Gastrocnemius medialis (tissue), 4 donors: Measurements from ENCODE around the gene OTUD7B. TPM values are rescaled to one million over a fixed set of nuclear protein-coding genes. Genes with fewer than 3 reads are reported as not detected.

Experiments
- ATAC-seq, 2 donors: fragments of 150-250 bp; one replicate each; pipeline ENCODE4 v1.9.1; 2016
- DNase-seq, 2 donors: peaks; one replicate each; pipeline ENCODE4 v3.0.0-alpha.2; 2019
- H3K27ac ChIP-seq, 4 donors: fragments of 200-600 bp; sonication (generic); 1 replicate in 1 of 4; 2 replicates in 3 of 4; pipeline ENCODE4 v1.5.1; 2016 to 2018; ENCODE audit warnings: mild to moderate bottlenecking in 2 of 4, moderate library complexity in 1 of 4
- H3K27me3 ChIP-seq, 3 donors: fragments of 200-600 bp; sonication (generic) in 2 of 3; 1 replicate in 1 of 3; 2 replicates in 2 of 3; pipeline versions ENCODE4 v1.5.1 to v1.6.0; 2016 to 2019; ENCODE audit warnings: mild to moderate bottlenecking in 1 of 3, moderate library complexity in 1 of 3
- H3K36me3 ChIP-seq, 2 donors: fragments of 200-600 bp; sonication (generic) in 1 of 2; one replicate each; pipeline ENCODE4 v1.5.1; 2017 to 2018
- H3K4me1 ChIP-seq, 2 donors: fragments of 200-600 bp; sonication (generic) in 1 of 2; one replicate each; pipeline ENCODE4 v1.5.1; 2016 to 2017; ENCODE audit warnings: mild to moderate bottlenecking in 2 of 2
- H3K4me3 ChIP-seq, 4 donors: fragments of 200-600 bp; sonication (generic) in 3 of 4; 1 replicate in 1 of 4; 2 replicates in 3 of 4; pipeline ENCODE4 v1.5.1; 2016 to 2019; ENCODE audit warnings: mild to moderate bottlenecking in 2 of 4
- H3K9me3 ChIP-seq, 3 donors: fragments of 200-600 bp; sonication (generic) in 2 of 3; 1 replicate in 1 of 3; 2 replicates in 2 of 3; pipeline ENCODE4 v1.5.1; 2016 to 2019
- CTCF ChIP-seq, 5 experiments: fragments of 450-650 bp in 3 of 5; fragments of 200-600 bp in 2 of 5; sonication (generic) in 2 of 5; IDR thresholded peaks in 4 of 5; conservative IDR thresholded peaks in 1 of 5; 1 replicate in 4 of 5; 2 replicates in 1 of 5; pipeline ENCODE4 v1.5.1; 2016 to 2019; ENCODE audit warnings: antibody characterized with exemption in 5 of 5, mild to moderate bottlenecking in 3 of 5, moderate library complexity in 3 of 5
- POLR2A ChIP-seq, 2 donors: fragments of 450-650 bp; IDR thresholded peaks; one replicate each; pipeline ENCODE4 v1.6.1; 2017; ENCODE audit warnings: antibody characterized with exemption in 2 of 2, mild to moderate bottlenecking in 2 of 2, moderate library complexity in 2 of 2
- in situ Hi-C, 4 donors: fragments of 200-750 bp; cut with MboI; loops; one replicate each; pipeline versions ENCODE4 v1.15.0 to v1.8.0; 2017; ENCODE audit warnings: low sequenced_read_pairs in 4 of 4
- intact Hi-C: fragments of 100-400 bp; cut with DNase I; formaldehyde crosslinking; loops from one replicate; pipeline ENCODE4 v1.15.1; 2023; ENCODE audit warnings: low total_unique reads
- total RNA-seq, 4 donors: library from RNA; depleted of rRNA; stranded (reverse); fragments of >200 nt; gene quantifications; one replicate each; pipeline versions ENCODE4 v1.1.0 to v1.2.3, GENCODE V29; 2016

Gene OTUD7B
- total RNA-seq, 4 donors from 2014 or later: 27.2 to 51.3 (median 43.6) TPM

- no peaks in the 10 kb centered on the region for H3K27me3 ChIP-seq
- DNase-seq (no peak), ATAC-seq (no peak)
- in situ Hi-C loops: no loop called here
- H3K9me3 ChIP-seq: no peaks in the 10 kb centered on the region
- peaks cover 43 to 51% of the 10 kb centered on the region in 2 donors for H3K4me1 ChIP-seq
- peak overlapping the region; percentile 93 to 100 (median 96) for H3K27ac ChIP-seq
- H3K36me3 ChIP-seq: no peaks in the 10 kb centered on the region
- no peak for TF ChIP-seq CTCF (IDR thresholded peaks at IDR 0.05 in 4 of 5, conservative IDR thresholded peaks at IDR 0.05 in 1 of 5)
- no peak for TF ChIP-seq POLR2A (IDR thresholded peaks at IDR 0.05)
- intact Hi-C loops: loop anchor here (5.0 kb wide), 1 partner anchor 46 kb away; no protein-coding TSS in a partner anchor
- peak overlapping the region; percentile 78 to 99 (median 88) for H3K4me3 ChIP-seq
Measured at GRCh38 chr1:150008699-150009098, 1.8 kb downstream of the OTUD7B start.

- H3K27ac ChIP-seq: peak overlapping the region; percentile 93 to 100 (median 96)
- ATAC-seq (no peak), DNase-seq (no peak)
- in situ Hi-C loops: no loop called here
- H3K36me3 ChIP-seq: no peaks in the 10 kb centered on the region
- H3K4me3 ChIP-seq: no peak overlapping the region
- peaks cover 52 to 58% of the 10 kb centered on the region in 2 donors for H3K4me1 ChIP-seq
- intact Hi-C loops: loop anchor here (5.0 kb wide), 1 partner anchor 45 kb away; no protein-coding TSS in a partner anchor
- TF ChIP-seq POLR2A (IDR thresholded peaks at IDR 0.05): no peak
- TF ChIP-seq CTCF (IDR thresholded peaks at IDR 0.05 in 4 of 5, conservative IDR thresholded peaks at IDR 0.05 in 1 of 5): no peak
- no peaks in the 10 kb centered on the region for H3K27me3 ChIP-seq
- no peaks in the 10 kb centered on the region for H3K9me3 ChIP-seq
Measured at GRCh38 chr1:150006881-150007421, 3.6 kb downstream of the OTUD7B start.

- Histone ChIP-seq H3K9me3 (no peaks in the 10 kb centered on the region), H3K4me3 (no peak overlapping the region), H3K27me3 (no peaks in the 10 kb centered on the region), H3K36me3 (no peaks in the 10 kb centered on the region), H3K4me1 (peaks cover 62% of the 10 kb centered on the region in 2 donors), H3K27ac (peak overlapping the region in 3 of 4 donors; percentile 6 to 93 (median 12))
- ATAC-seq (no peak), DNase-seq (no peak)
- no peak for TF ChIP-seq POLR2A (IDR thresholded peaks at IDR 0.05)
- no peak for TF ChIP-seq CTCF (IDR thresholded peaks at IDR 0.05 in 4 of 5, conservative IDR thresholded peaks at IDR 0.05 in 1 of 5)
- intact Hi-C loops: loop anchor here (5.0 kb wide), 1 partner anchor 43 kb away; no protein-coding TSS in a partner anchor
- in situ Hi-C loops: no loop called here
Measured at GRCh38 chr1:150005606-150006005, 4.9 kb downstream of the OTUD7B start.

GRCh38 chr1:150003801-150004200 lies 6.7 kb downstream of the OTUD7B start:
- intact Hi-C loops: no loop called here
- Histone ChIP-seq H3K4me1 (peaks cover 72 to 73% of the 10 kb centered on the region in 2 donors), H3K27ac (peak overlapping the region in 3 of 4 donors; percentile 6 to 27 (median 18)), H3K36me3 (no peaks in the 10 kb centered on the region), H3K27me3 (no peaks in the 10 kb centered on the region), H3K9me3 (no peaks in the 10 kb centered on the region), H3K4me3 (no peak overlapping the region)
- in situ Hi-C loops: no loop called here
- no peak for TF ChIP-seq POLR2A (IDR thresholded peaks at IDR 0.05)
- no peak for TF ChIP-seq CTCF (IDR thresholded peaks at IDR 0.05 in 4 of 5, conservative IDR thresholded peaks at IDR 0.05 in 1 of 5)
- DNase-seq (no peak), ATAC-seq (no peak)
